ENCODE results near the gene CDK6.

Gene CDK6

GRCh38 chr7:92576296-92576695 lies 260.1 kb downstream of the CDK6 start:
- H2AFZ ChIP-seq (ENCODE audit: low read depth, low read length): no peak overlapping the region
- H3K27me3 ChIP-seq (ENCODE audit: low read depth, low read length): no peaks in the 10 kb centered on the region
- TF ChIP-seq, protein P1, sequence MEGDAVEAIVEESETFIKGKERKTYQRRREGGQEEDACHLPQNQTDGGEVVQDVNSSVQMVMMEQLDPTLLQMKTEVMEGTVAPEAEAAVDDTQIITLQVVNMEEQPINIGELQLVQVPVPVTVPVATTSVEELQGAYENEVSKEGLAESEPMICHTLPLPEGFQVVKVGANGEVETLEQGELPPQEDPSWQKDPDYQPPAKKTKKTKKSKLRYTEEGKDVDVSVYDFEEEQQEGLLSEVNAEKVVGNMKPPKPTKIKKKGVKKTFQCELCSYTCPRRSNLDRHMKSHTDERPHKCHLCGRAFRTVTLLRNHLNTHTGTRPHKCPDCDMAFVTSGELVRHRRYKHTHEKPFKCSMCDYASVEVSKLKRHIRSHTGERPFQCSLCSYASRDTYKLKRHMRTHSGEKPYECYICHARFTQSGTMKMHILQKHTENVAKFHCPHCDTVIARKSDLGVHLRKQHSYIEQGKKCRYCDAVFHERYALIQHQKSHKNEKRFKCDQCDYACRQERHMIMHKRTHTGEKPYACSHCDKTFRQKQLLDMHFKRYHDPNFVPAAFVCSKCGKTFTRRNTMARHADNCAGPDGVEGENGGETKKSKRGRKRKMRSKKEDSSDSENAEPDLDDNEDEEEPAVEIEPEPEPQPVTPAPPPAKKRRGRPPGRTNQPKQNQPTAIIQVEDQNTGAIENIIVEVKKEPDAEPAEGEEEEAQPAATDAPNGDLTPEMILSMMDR (IDR thresholded peaks at IDR 0.05; ENCODE audit: low read depth, low read length): no peak
- TF ChIP-seq EZH2phosphoT487 (IDR thresholded peaks at IDR 0.05; ENCODE audit: low read depth): no peak
- no peak overlapping the region for H3K4me2 ChIP-seq (ENCODE audit: low read length)
- peaks cover 3% of the 10 kb centered on the region; the same call in 1 of the 2 replicates for H3K4me1 ChIP-seq (ENCODE audit: low read length)
- no peak overlapping the region for H3K27ac ChIP-seq (ENCODE audit: low read length)
- H3K9me3 ChIP-seq (ENCODE audit: insufficient read depth, low read length): no peaks in the 10 kb centered on the region
- H3K4me3 ChIP-seq (ENCODE audit: low read length): no peak overlapping the region
- H3K79me2 ChIP-seq (ENCODE audit: low read length): peaks cover 21% of the 10 kb centered on the region
- H3K9ac ChIP-seq (ENCODE audit: low read length): no peak overlapping the region
- H3K36me3 ChIP-seq (replicated peaks; ENCODE audit: low read depth, low read length): peaks cover 62% of the 10 kb centered on the region
- no peaks in the 10 kb centered on the region for H4K20me1 ChIP-seq (ENCODE audit: insufficient read depth, low read length)

- no peak for TF ChIP-seq EZH2phosphoT487 (IDR thresholded peaks at IDR 0.05; ENCODE audit: low read depth)
- TF ChIP-seq, protein P1 (IDR thresholded peaks at IDR 0.05; ENCODE audit: low read depth, low read length): no peak
- Histone ChIP-seq H4K20me1 (ENCODE audit: insufficient read depth, low read length) (no peaks in the 10 kb centered on the region), H3K9ac (ENCODE audit: low read length) (no peak overlapping the region), H3K27ac (ENCODE audit: low read length) (no peak overlapping the region), H3K36me3 (replicated peaks; ENCODE audit: low read depth, low read length) (peaks cover 40% of the 10 kb centered on the region), H3K79me2 (ENCODE audit: low read length) (0 out of 2 replicates have a peak, but pooled peaks cover 2% of the 10 kb centered on the region), H3K4me3 (ENCODE audit: low read length) (no peak overlapping the region), H3K9me3 (ENCODE audit: insufficient read depth, low read length) (no peaks in the 10 kb centered on the region), H3K27me3 (ENCODE audit: low read depth, low read length) (no peaks in the 10 kb centered on the region), H3K4me1 (ENCODE audit: low read length) (peaks cover 4% of the 10 kb centered on the region), H2AFZ (ENCODE audit: low read depth, low read length) (no peak overlapping the region), H3K4me2 (ENCODE audit: low read length) (no peak overlapping the region)
Measured at GRCh38 chr7:92569137-92569536, 267.2 kb downstream of the CDK6 start.

DNA sequence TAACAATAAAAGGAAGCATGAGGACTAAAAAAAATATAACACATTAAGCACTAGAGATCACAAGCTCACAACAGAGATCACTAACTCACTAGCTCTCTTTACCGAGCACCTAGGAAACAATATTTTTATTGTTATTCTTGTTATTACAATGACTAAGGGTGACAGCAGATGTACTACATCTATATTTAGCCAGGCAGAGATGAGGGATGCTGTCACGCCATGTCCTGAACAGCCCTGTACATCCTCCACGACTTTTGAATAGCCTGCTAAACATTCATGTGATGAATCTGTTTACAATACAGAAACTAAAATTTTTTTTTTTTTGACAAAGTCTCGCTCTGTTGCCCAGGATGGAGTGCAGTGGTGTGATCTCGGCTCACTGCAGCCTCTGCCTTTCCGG lies 268.9 kb downstream of the CDK6 start:
- Histone ChIP-seq H3K9me3 (ENCODE audit: insufficient read depth, low read length) (no peaks in the 10 kb centered on the region), H3K27me3 (ENCODE audit: low read depth, low read length) (no peaks in the 10 kb centered on the region), H3K4me2 (ENCODE audit: low read length) (no peak overlapping the region), H3K79me2 (ENCODE audit: low read length) (no peaks in the 10 kb centered on the region), H3K27ac (ENCODE audit: low read length) (no peak overlapping the region), H2AFZ (ENCODE audit: low read depth, low read length) (no peak overlapping the region), H3K36me3 (replicated peaks; ENCODE audit: low read depth, low read length) (peaks cover 45% of the 10 kb centered on the region), H3K9ac (ENCODE audit: low read length) (no peak overlapping the region), H4K20me1 (ENCODE audit: insufficient read depth, low read length) (no peaks in the 10 kb centered on the region), H3K4me1 (ENCODE audit: low read length) (peaks cover 7% of the 10 kb centered on the region), H3K4me3 (ENCODE audit: low read length) (no peak overlapping the region)
- TF ChIP-seq, protein P1 (IDR thresholded peaks at IDR 0.05; ENCODE audit: low read depth, low read length): no peak

- peaks cover 35% of the 10 kb centered on the region for H3K36me3 ChIP-seq (replicated peaks; ENCODE audit: low read depth, low read length)
Measured at GRCh38 chr7:92563345-92563744, 273.0 kb downstream of the CDK6 start.

More at GRCh38 chr7:92563345-92563744, 273.0 kb downstream of the CDK6 start:
- Histone ChIP-seq H3K9me3 (ENCODE audit: insufficient read depth, low read length) (no peaks in the 10 kb centered on the region), H3K9ac (ENCODE audit: low read length) (no peak overlapping the region), H3K27me3 (ENCODE audit: low read depth, low read length) (no peaks in the 10 kb centered on the region), H2AFZ (ENCODE audit: low read depth, low read length) (no peak overlapping the region), H3K27ac (ENCODE audit: low read length) (no peak overlapping the region), H3K4me3 (ENCODE audit: low read length) (no peak overlapping the region), H3K79me2 (ENCODE audit: low read length) (no peaks in the 10 kb centered on the region), H4K20me1 (ENCODE audit: insufficient read depth, low read length) (no peaks in the 10 kb centered on the region), H3K4me2 (ENCODE audit: low read length) (no peak overlapping the region), H3K4me1 (ENCODE audit: low read length) (peaks cover 7% of the 10 kb centered on the region)
- no peak for TF ChIP-seq EZH2phosphoT487 (IDR thresholded peaks at IDR 0.05; ENCODE audit: low read depth)
- TF ChIP-seq, protein P1 (IDR thresholded peaks at IDR 0.05; ENCODE audit: low read depth, low read length): no peak

All from OCI-LY3 (cell line).